HepG2 (cell line): ENCODE data around the gene ACER3. TPM values are rescaled to one million over a fixed set of nuclear protein-coding genes. Genes with fewer than 3 reads are reported as not detected.

Experiments used
- BRD4 ChIP-seq: sonication (generic); formaldehyde crosslinking; IDR thresholded peaks from 2 replicates; pipeline ENCODE4 v1.4.0; 2020; ENCODE audit warnings: missing genetic modification reagents
- CREM ChIP-seq, 2 experiments: sonication (generic) in 1 of 2; formaldehyde crosslinking in 1 of 2; IDR thresholded peaks; 2 replicates each; pipeline versions ENCODE4 v1.4.0 to v1.6.1; 2016 to 2020; ENCODE audit warnings: antibody characterized with exemption in 1 of 2, mild to moderate bottlenecking in 1 of 2, missing genetic modification reagents in 1 of 2
- ELF4 ChIP-seq: sonication (generic); formaldehyde crosslinking; IDR thresholded peaks from 2 replicates; pipeline ENCODE4 v1.5.0; 2020; ENCODE audit warnings: missing genetic modification reagents, mild to moderate bottlenecking, moderate library complexity, borderline replicate concordance
- FOXO4 ChIP-seq: sonication (generic); formaldehyde crosslinking; conservative IDR thresholded peaks from 2 replicates; pipeline ENCODE4 v1.8.1; 2023; ENCODE audit warnings: missing genetic modification reagents
- GATAD1 ChIP-seq: IDR thresholded peaks from 2 replicates; pipeline ENCODE4 v1.6.1; 2016; ENCODE audit warnings: missing genetic modification reagents, missing compliant biosample characterization
- HMG20B ChIP-seq: conservative IDR thresholded peaks from 2 replicates; pipeline ENCODE4 v1.6.1; 2016; ENCODE audit warnings: missing genetic modification reagents, missing compliant biosample characterization
- HOXA9 ChIP-seq: sonication (generic); formaldehyde crosslinking; IDR thresholded peaks from 2 replicates; pipeline ENCODE4 v1.8.1; 2022; ENCODE audit warnings: missing genetic modification reagents, mild to moderate bottlenecking, moderate library complexity, borderline replicate concordance
- ISL2 ChIP-seq: sonication (generic); formaldehyde crosslinking; IDR thresholded peaks from 2 replicates; pipeline ENCODE4 v1.5.0; 2020; ENCODE audit warnings: missing genetic modification reagents
- JUNB ChIP-seq: sonication (generic); formaldehyde crosslinking; IDR thresholded peaks from 2 replicates; pipeline ENCODE4 v1.8.0; 2022; ENCODE audit warnings: missing genetic modification reagents, mild to moderate bottlenecking, borderline replicate concordance
- KDM1A ChIP-seq: IDR thresholded peaks from 2 replicates; pipeline ENCODE4 v1.6.1; 2016; ENCODE audit warnings: missing compliant biosample characterization
- MED13 ChIP-seq: sonication (generic); formaldehyde crosslinking; IDR thresholded peaks from 2 replicates; pipeline ENCODE4 v1.5.0; 2020; ENCODE audit warnings: missing genetic modification reagents
- MZF1 ChIP-seq: sonication (generic); formaldehyde crosslinking; IDR thresholded peaks from 2 replicates; pipeline ENCODE4 v1.8.1; 2023; ENCODE audit warnings: mild to moderate bottlenecking, missing genetic modification reagents, borderline replicate concordance
- NFE2L2 ChIP-seq: fragments of 150-350 bp; IDR thresholded peaks from 2 replicates; pipeline ENCODE4 v1.6.1; 2014; ENCODE audit warnings: low read length
- NKX3-1 ChIP-seq: sonication (generic); formaldehyde crosslinking; IDR thresholded peaks from 2 replicates; pipeline ENCODE4 v1.5.0; 2020; ENCODE audit warnings: missing genetic modification reagents
- NR2F6 ChIP-seq, 2 experiments: IDR thresholded peaks; 2 replicates each; pipeline ENCODE4 v1.6.1; 2016; ENCODE audit warnings: antibody characterized with exemption in 1 of 2, mild to moderate bottlenecking in 1 of 2
- REPIN1 ChIP-seq: sonication (generic); formaldehyde crosslinking; IDR thresholded peaks from 2 replicates; pipeline ENCODE4 v1.8.0; 2022; ENCODE audit warnings: missing genetic modification reagents, low read depth, mild to moderate bottlenecking, borderline replicate concordance
- SALL1 ChIP-seq: sonication (generic); formaldehyde crosslinking; IDR thresholded peaks from 2 replicates; pipeline ENCODE4 v1.8.0; 2022; ENCODE audit warnings: mild to moderate bottlenecking, missing genetic modification reagents
- SATB2 ChIP-seq: sonication (generic); formaldehyde crosslinking; IDR thresholded peaks from 2 replicates; pipeline ENCODE4 v1.5.0; 2020; ENCODE audit warnings: missing genetic modification reagents
- TAF1 ChIP-seq: sonication (generic); formaldehyde crosslinking; IDR thresholded peaks from 2 replicates; pipeline ENCODE4 v1.4.0; 2020; ENCODE audit warnings: missing genetic modification reagents
- USF2 ChIP-seq, 2 experiments: sonication (generic) in 1 of 2; formaldehyde crosslinking in 1 of 2; IDR thresholded peaks; 2 replicates each; pipeline versions ENCODE4 v1.5.1 to v1.6.1; 2011 to 2020; ENCODE audit warnings: borderline replicate concordance in 1 of 2, low read depth in 1 of 2, low read length in 1 of 2, mild to moderate bottlenecking in 1 of 2, missing genetic modification reagents in 1 of 2, moderate library complexity in 1 of 2
- ZNF263 ChIP-seq: sonication (generic); formaldehyde crosslinking; IDR thresholded peaks from 2 replicates; pipeline ENCODE4 v1.4.0; 2020; ENCODE audit warnings: missing genetic modification reagents
- ZNF276 ChIP-seq: sonication (generic); formaldehyde crosslinking; IDR thresholded peaks from 2 replicates; pipeline ENCODE4 v1.4.0; 2020; ENCODE audit warnings: mild to moderate bottlenecking, low read depth, missing genetic modification reagents
- ZNF3 ChIP-seq: IDR thresholded peaks from 2 replicates; pipeline ENCODE4 v1.7.0; 2017; ENCODE audit warnings: inconsistent platforms
- ZNF431 ChIP-seq: sonication (generic); formaldehyde crosslinking; IDR thresholded peaks from 2 replicates; pipeline ENCODE4 v1.9.0; 2022; ENCODE audit warnings: missing genetic modification reagents, low read depth, mild to moderate bottlenecking, borderline replicate concordance
- ZNF446 ChIP-seq: sonication (generic); formaldehyde crosslinking; IDR thresholded peaks from 2 replicates; pipeline ENCODE4 v1.5.0; 2020; ENCODE audit warnings: mild to moderate bottlenecking, missing genetic modification reagents
- ZNF777 ChIP-seq: sonication (generic); formaldehyde crosslinking; IDR thresholded peaks from 2 replicates; pipeline ENCODE4 v1.4.0; 2020; ENCODE audit warnings: missing genetic modification reagents
- polyA plus RNA-seq, 8 experiments: library from polyadenylated mRNA; depleted of rRNA in 3 of 8; stranded (reverse) in 7 of 8; unstranded in 1 of 8; fragments of >200 nt; fragmentation: Illumina TruSeq in 4 of 8; extraction: Trizol in 4 of 8; gene quantifications; 2 replicates each; pipeline versions ENCODE4 v1.2.1 to v1.2.3, GENCODE V29; 2011 to 2016; ENCODE audit warnings: low read depth in 4 of 8, missing spikeins in 1 of 8, mixed read lengths in 1 of 8; ENCODE audit not compliant: insufficient read depth in 1 of 8
- total RNA-seq, 5 experiments: library from RNA; depleted of rRNA; stranded (reverse); fragments of >200 nt; fragmentation: Illumina TruSeq; extraction: Trizol; gene quantifications; 2 replicates each; pipeline ENCODE4 v1.2.3, GENCODE V29; 2016; ENCODE audit warnings: low read depth in 1 of 5
- TF ChIP-seq, protein P1 (sequence below): sonication (generic); formaldehyde crosslinking; IDR thresholded peaks from 2 replicates; pipeline ENCODE4 v1.4.0; 2020; ENCODE audit warnings: mild to moderate bottlenecking, missing genetic modification reagents

ACER3 gene
- total and polyA plus RNA-seq, 2 of the 13 experiments (the other 11 are each of a cell fraction or from before 2014, with no cell fraction given) = 6.0 to 9.8 TPM

DNA sequence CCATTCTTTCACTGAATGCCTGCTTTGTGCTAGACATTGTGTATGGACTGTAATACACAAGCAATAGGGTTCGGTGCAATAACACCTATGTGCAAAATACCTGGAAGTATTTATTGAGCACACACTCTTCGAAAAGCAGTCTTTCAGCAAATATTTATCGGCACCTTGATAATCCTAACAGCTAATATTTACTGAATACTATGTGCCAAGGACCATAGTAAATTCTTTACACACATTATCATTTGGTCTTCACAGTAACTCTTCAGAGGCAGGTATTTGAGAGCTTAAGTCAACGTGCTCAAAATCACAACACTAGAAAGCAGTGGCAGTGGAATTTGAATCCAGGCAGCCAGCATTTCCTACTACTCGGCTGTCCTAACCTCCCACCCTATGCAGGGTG lies 175.7 kb downstream of the ACER3 start (continued):
- TF ChIP-seq HMG20B (CRISPR knock-in tag) = peak; percentile 97
- TF ChIP-seq MZF1 (CRISPR knock-in tag) = no peak
- TF ChIP-seq NKX3-1 (CRISPR knock-in tag) = peak; percentile 90; the same call in 1 of the 2 replicates
- TF ChIP-seq ZNF446 (CRISPR knock-in tag) = no peak
- TF ChIP-seq ZNF276 = no peak
- TF ChIP-seq ZNF263 = no peak
- TF ChIP-seq NFE2L2 = no peak
- TF ChIP-seq SALL1 = no peak; the same call in 1 of the 2 replicates
- TF ChIP-seq, protein P1, sequence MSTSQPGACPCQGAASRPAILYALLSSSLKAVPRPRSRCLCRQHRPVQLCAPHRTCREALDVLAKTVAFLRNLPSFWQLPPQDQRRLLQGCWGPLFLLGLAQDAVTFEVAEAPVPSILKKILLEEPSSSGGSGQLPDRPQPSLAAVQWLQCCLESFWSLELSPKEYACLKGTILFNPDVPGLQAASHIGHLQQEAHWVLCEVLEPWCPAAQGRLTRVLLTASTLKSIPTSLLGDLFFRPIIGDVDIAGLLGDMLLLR (CRISPR knock-in tag) = no peak
- TF ChIP-seq ZNF777 (CRISPR knock-in tag) = no peak
- no peak for TF ChIP-seq ZNF3 (CRISPR knock-in tag)
- no peak for TF ChIP-seq USF2 (IDR thresholded peaks at IDR 0.05; ENCODE audit: low read depth, low read length)
- TF ChIP-seq USF2 (CRISPR knock-in tag; IDR thresholded peaks at IDR 0.05; ENCODE audit: borderline replicate concordance) = no peak
- TF ChIP-seq JUNB (CRISPR knock-in tag) = peak; percentile 35; the same call in 1 of the 2 replicates
- TF ChIP-seq TAF1 (CRISPR knock-in tag) = no peak
- TF ChIP-seq SATB2 (CRISPR knock-in tag) = no peak
- TF ChIP-seq ELF4 (CRISPR knock-in tag) = no peak
- peak; percentile 87 for TF ChIP-seq NR2F6 (IDR thresholded peaks at IDR 0.05)
- TF ChIP-seq NR2F6 (CRISPR knock-in tag; IDR thresholded peaks at IDR 0.05) = peak; percentile 59
- TF ChIP-seq CREM (IDR thresholded peaks at IDR 0.05) = peak; percentile 56; the same call in 1 of the 2 replicates
- no peak for TF ChIP-seq CREM (CRISPR knock-in tag; IDR thresholded peaks at IDR 0.05)
- no peak; the same call in 1 of the 2 replicates for TF ChIP-seq ZNF431 (CRISPR knock-in tag)
- TF ChIP-seq FOXO4 = no peak
- 0 out of 2 replicates have a peak, but pooled peaks have one; percentile 38 for TF ChIP-seq REPIN1
- TF ChIP-seq ISL2 (CRISPR knock-in tag) = peak; percentile 74; the same call in 1 of the 2 replicates
- TF ChIP-seq KDM1A = no peak
- no peak; the same call in 1 of the 2 replicates for TF ChIP-seq GATAD1 (CRISPR knock-in tag)
- TF ChIP-seq MED13 (CRISPR knock-in tag) = no peak
- TF ChIP-seq BRD4 (CRISPR knock-in tag) = no peak
- TF ChIP-seq HOXA9 (CRISPR knock-in tag) = no peak
